Right lobe of liver (tissue), 6 donors: Measurements from ENCODE around the gene TRPM3. TPM values are rescaled to one million over a fixed set of nuclear protein-coding genes. Genes with fewer than 3 reads are reported as not detected.

ENCODE experiments used
- ATAC-seq, 4 donors: fragments of 200-7000 bp; cut with Tn5 transposase; one replicate each; pipeline ENCODE4 v1.9.1; 2020; ENCODE audit warnings: mild to moderate bottlenecking in 4 of 4, moderate library complexity in 4 of 4
- DNase-seq, 3 donors: peaks; one replicate each; pipeline ENCODE4 v3.0.0-alpha.2; 2020
- H3K27ac ChIP-seq, 3 donors: fragments of 200-600 bp; one replicate each; pipeline ENCODE4 v1.8.0; 2022
- H3K27me3 ChIP-seq, 2 donors: fragments of 200-600 bp; one replicate each; pipeline ENCODE4 v1.8.0; 2022
- H3K36me3 ChIP-seq, 4 donors: fragments of 200-600 bp; sonication (generic) in 1 of 4; one replicate each; pipeline versions ENCODE4 v1.5.1 to v1.8.0; 2017 to 2022; ENCODE audit warnings: control low read depth in 1 of 4
- H3K4me1 ChIP-seq, 4 donors: fragments of 200-600 bp; sonication (generic) in 1 of 4; one replicate each; pipeline versions ENCODE4 v1.5.1 to v1.8.0; 2017 to 2022; ENCODE audit warnings: control low read depth in 1 of 4
- H3K4me3 ChIP-seq, 3 donors: fragments of 200-600 bp; one replicate each; pipeline ENCODE4 v1.8.0; 2022
- H3K9me3 ChIP-seq, 4 donors: fragments of 200-600 bp; sonication (generic) in 1 of 4; one replicate each; pipeline versions ENCODE4 v1.5.1 to v1.8.0; 2017 to 2022; ENCODE audit warnings: control low read depth in 1 of 4
- POLR2A ChIP-seq: fragments of 450-650 bp; IDR thresholded peaks from one replicate; pipeline ENCODE4 v1.6.1; 2017; ENCODE audit warnings: antibody characterized with exemption, mild to moderate bottlenecking
- WGBS: methylation state at CpG from one replicate; pipeline ENCODE4 v1.1.6; 2018; ENCODE audit warnings: low coverage, low lambda C conversion rate; ENCODE audit not compliant: insufficient coverage; ENCODE audit errors: missing lambda C conversion rate; 5-methylcytosine and 5-hydroxymethylcytosine counted together
- intact Hi-C, 2 donors: fragments of 100-400 bp; cut with DNase I; formaldehyde crosslinking; loops; one replicate each; pipeline versions ENCODE4 v1.11.2 to v1.14.1; 2022
- total RNA-seq, 6 experiments: library from RNA; depleted of rRNA in 2 of 6; stranded (reverse); fragments of >200 nt in 2 of 6; fragmentation: NEBNext Ultra II Directional in 3 of 6; extraction: Animal tissue kit (Norgen Biotek cat#: 25700) in 3 of 6; gene quantifications; one replicate each; pipeline versions ENCODE4 v1.1.0 to v1.2.4, GENCODE V29; 2016 to 2023
- TF ChIP-seq, protein P1 (sequence below), 4 donors: fragments of 200-600 bp in 3 of 4; fragments of 450-650 bp in 1 of 4; IDR thresholded peaks; one replicate each; pipeline versions ENCODE4 v1.5.1 to v1.8.0; 2016 to 2022; ENCODE audit warnings: antibody characterized with exemption in 4 of 4, mild to moderate bottlenecking in 2 of 4
- donor health status: DM: no; HTN: yes; CAD: no.
- donor health status: DM: no; HTN: no; CAD: no.
- donor health status: DM: no; HTN: no; CAD: no.
- donor health status: DM: no; HTN: yes; CAD: no.
- donor health status: DM: no; HTN: yes; CAD: no.

Gene TRPM3
- total RNA-seq, 6 experiments from 2014 or later = 0.26 to 0.56 (median 0.39) TPM

DNA sequence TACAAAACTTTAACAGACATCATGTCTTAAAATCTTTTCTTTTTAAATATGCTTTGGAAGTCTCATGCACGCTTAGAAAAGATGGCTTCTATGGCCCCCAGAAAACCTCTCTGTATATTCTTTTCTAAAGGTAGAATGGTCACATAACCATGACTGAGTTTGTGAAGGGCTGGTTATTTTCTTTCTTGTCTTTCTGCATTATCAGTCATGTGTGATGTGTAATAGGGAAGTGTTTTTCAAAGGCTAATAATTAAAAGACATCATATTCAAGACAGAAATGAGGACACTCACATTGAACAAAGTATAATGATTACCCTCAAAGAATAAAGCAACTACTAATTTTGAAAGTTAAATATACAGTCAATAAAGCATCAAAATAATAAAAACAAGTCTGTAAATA, 253.4 kb downstream of the TRPM3 start:
- H3K27ac ChIP-seq = no peak overlapping the region
- TF ChIP-seq, protein P1, sequence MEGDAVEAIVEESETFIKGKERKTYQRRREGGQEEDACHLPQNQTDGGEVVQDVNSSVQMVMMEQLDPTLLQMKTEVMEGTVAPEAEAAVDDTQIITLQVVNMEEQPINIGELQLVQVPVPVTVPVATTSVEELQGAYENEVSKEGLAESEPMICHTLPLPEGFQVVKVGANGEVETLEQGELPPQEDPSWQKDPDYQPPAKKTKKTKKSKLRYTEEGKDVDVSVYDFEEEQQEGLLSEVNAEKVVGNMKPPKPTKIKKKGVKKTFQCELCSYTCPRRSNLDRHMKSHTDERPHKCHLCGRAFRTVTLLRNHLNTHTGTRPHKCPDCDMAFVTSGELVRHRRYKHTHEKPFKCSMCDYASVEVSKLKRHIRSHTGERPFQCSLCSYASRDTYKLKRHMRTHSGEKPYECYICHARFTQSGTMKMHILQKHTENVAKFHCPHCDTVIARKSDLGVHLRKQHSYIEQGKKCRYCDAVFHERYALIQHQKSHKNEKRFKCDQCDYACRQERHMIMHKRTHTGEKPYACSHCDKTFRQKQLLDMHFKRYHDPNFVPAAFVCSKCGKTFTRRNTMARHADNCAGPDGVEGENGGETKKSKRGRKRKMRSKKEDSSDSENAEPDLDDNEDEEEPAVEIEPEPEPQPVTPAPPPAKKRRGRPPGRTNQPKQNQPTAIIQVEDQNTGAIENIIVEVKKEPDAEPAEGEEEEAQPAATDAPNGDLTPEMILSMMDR (IDR thresholded peaks at IDR 0.05) = no peak
- no peak for TF ChIP-seq POLR2A
- 71% methylated on average over 1 of the region's 1 CpG for whole genome bisulfite sequencing
- no peaks in the 10 kb centered on the region for H3K27me3 ChIP-seq
- no peaks in the 10 kb centered on the region for H3K9me3 ChIP-seq
- no peak overlapping the region for H3K4me3 ChIP-seq
- H3K36me3 ChIP-seq = no peaks in the 10 kb centered on the region
- intact Hi-C loops = no loop called here
- ATAC-seq = no peak
- H3K4me1 ChIP-seq = no peaks in the 10 kb centered on the region
- no peak for DNase-seq

DNA sequence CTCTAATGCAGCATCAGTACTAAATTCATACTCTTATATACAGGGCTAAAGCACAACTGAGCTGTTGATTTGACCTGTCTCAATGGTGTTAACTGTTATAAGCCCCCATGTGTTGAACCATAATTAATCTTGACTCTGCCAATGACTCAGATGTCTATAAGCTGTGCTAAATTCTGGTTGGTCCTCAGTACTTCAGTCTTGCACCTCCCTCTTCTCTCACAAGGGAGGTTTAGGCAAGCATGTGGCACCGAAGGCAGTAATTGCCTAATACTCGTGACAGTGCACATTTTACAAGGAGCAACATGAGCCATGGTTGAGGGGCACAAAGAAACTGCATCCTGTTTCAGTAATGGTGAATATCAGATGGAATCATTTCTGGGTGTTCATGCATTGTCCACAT, 255.9 kb downstream of the TRPM3 start:
- TF ChIP-seq, protein P1 (IDR thresholded peaks at IDR 0.05) = no peak
- TF ChIP-seq POLR2A = no peak
- Histone ChIP-seq H3K9me3 (no peaks in the 10 kb centered on the region), H3K27me3 (no peaks in the 10 kb centered on the region), H3K4me3 (no peak overlapping the region), H3K4me1 (no peaks in the 10 kb centered on the region), H3K36me3 (no peaks in the 10 kb centered on the region), H3K27ac (no peak overlapping the region)
- DNase-seq (no peak), ATAC-seq (no peak)
- 75% methylated on average over 2 of the region's 2 CpGs for WGBS
- intact Hi-C loops = no loop called here

DNA sequence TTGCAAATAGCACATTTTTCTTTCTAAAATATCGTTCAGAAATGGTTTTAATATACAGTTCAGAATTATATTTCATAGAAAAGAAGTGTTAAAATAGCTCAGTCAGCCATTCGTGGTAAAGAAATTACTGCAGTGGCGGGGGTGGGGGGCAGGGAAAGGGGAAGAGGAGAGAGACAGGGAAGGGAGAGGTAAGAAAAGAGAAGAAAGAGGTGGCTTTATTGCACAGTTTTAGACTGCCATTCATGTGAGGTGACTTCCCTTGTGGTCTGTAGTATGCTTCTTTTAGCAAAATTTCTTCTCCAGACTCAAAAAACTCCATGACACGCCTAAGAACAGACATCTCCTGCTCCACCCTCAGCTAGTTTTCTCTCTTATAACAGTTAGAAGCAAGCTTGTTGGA, 259.6 kb downstream of the TRPM3 start:
- WGBS = 34% methylated on average over 4 of the region's 4 CpGs
- Histone ChIP-seq H3K36me3 (no peaks in the 10 kb centered on the region), H3K27me3 (no peaks in the 10 kb centered on the region), H3K9me3 (no peaks in the 10 kb centered on the region), H3K27ac (no peak overlapping the region), H3K4me1 (no peaks in the 10 kb centered on the region), H3K4me3 (no peak overlapping the region)
- TF ChIP-seq POLR2A = no peak
- TF ChIP-seq, protein P1 (IDR thresholded peaks at IDR 0.05) = no peak
- intact Hi-C loops = no loop called here
- DNase-seq = no peak
- no peak for ATAC-seq

DNA sequence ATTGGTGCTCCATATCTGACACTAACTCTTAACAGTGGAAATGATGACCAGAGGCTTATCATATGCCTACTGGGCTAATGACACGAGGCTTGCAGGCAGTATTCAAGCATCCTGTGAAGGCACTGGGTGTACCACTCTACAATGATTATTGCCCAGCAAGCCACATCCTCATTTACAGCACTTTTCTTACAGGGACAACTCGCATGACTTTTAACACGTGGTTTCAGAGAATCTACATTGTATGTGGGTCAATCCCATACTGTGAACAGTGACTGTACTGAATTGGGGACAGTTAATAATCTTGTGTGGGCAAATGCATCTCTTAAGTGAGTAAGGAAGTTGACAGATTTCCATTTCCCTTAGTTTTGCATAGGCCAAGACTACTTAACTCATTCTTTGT, 260.0 kb downstream of the TRPM3 start:
- no peak for DNase-seq
- H3K27me3 ChIP-seq = no peaks in the 10 kb centered on the region
- no peak for TF ChIP-seq POLR2A
- TF ChIP-seq, protein P1 (IDR thresholded peaks at IDR 0.05) = no peak
- WGBS = 57% methylated on average over 3 of the region's 3 CpGs
- intact Hi-C loops = no loop called here
- H3K27ac ChIP-seq = no peak overlapping the region
- no peak for ATAC-seq
- H3K36me3 ChIP-seq = no peaks in the 10 kb centered on the region
- H3K4me3 ChIP-seq = no peak overlapping the region
- H3K4me1 ChIP-seq = no peaks in the 10 kb centered on the region
- no peaks in the 10 kb centered on the region for H3K9me3 ChIP-seq

DNA sequence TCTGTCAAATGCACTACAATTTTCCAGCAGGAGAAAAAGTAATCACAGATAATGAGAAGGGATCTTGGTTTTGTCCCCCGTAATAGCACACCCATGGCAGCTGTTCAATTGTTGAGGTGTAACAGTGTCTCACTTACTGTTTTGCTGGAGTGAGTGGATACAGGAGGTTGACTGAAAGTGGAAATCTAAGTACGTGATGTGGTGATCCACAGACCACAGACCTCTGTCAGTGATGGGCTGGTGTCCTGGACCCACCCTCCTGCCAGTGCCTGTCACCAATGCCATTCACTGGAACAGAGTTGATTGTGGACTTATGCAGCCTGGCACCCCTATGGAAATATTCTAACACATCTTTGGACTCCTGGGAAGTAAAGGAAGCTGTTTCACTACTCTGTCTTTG, 261.7 kb downstream of the TRPM3 start:
- TF ChIP-seq POLR2A = no peak
- TF ChIP-seq, protein P1 (IDR thresholded peaks at IDR 0.05) = no peak
- DNase-seq = no peak
- Histone ChIP-seq H3K36me3 (no peaks in the 10 kb centered on the region), H3K4me3 (no peak overlapping the region), H3K4me1 (no peaks in the 10 kb centered on the region), H3K27ac (no peak overlapping the region), H3K9me3 (no peaks in the 10 kb centered on the region), H3K27me3 (no peaks in the 10 kb centered on the region)
- intact Hi-C loops = no loop called here
- no peak for ATAC-seq
- 72% methylated on average over 2 of the region's 2 CpGs for WGBS
